HG02970 (cell line): Measurements from ENCODE around the gene GORAB.

Source experiments
- ATAC-seq: cut with Tn5 transposase; IDR thresholded peaks from one replicate; pipeline ENCODE4 v1.9.1; 2021; ENCODE audit warnings: mild to moderate bottlenecking, moderate library complexity, moderate number of reproducible peaks; ENCODE audit not compliant: unreplicated experiment, low FRiP score

The GORAB gene

DNA sequence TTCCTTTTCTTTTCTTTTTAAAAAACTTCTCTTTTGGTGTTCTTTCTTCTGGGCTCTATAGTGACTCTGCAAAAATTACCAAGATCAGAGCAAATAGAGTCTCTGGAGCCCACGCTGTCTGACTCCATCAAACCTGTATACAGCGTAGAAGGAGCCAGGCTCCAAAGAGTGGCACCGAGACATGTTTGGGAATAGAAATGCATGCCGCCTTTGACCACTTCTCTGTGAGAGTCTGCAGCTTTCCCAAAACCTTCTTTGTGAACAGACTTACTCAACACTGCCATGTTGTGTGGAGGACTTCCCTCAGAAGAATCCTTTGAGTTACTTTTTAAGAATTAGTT, 55.3 kb downstream of the GORAB start:
- ATAC-seq = no peak

DNA sequence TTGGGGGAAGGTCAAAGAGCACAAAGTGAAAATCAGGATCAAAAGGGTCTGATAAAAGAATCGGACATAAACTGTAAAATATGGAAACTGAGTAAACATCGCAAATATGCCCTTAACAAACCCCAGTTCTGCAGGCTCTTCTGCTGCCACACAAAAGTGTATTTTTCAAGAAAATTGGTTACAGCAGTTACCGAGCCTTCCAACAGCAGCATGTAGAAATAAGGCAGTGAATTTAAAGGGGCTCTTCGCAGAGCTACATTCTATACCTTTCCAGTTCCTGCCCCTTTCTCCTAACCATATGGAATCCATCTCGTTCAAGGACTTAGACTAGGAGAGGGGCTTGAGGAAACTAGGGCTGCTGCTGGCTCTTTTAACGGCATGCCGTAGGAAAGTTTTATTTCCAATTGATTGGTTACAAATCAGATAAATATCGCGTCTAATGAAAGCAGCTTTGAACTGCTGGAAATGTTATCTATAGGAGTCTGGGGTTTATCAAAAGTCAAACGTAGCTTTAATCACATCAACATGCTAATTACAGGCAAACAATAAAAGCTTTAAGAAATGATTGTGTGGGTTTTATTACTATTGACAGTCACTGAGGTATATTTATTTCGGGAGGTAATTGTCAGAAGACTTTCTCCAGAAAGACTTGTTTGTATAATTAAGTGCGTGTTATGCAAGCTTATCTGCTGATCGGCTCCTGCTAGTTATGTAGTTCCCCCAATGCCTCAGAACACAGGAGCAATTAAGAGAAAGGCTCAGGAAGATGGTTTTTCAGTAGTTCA, 59.1 kb downstream of the GORAB start:
- ATAC-seq = no peak

- no peak for ATAC-seq
Measured at GRCh38 chr1:170592591-170593111, 60.7 kb downstream of the GORAB start.

GRCh38 chr1:170593173-170594011, 61.4 kb downstream of the GORAB start:
- ATAC-seq = no peak

GRCh38 chr1:170594066-170594626, 62.2 kb downstream of the GORAB start:
- ATAC-seq = no peak

DNA sequence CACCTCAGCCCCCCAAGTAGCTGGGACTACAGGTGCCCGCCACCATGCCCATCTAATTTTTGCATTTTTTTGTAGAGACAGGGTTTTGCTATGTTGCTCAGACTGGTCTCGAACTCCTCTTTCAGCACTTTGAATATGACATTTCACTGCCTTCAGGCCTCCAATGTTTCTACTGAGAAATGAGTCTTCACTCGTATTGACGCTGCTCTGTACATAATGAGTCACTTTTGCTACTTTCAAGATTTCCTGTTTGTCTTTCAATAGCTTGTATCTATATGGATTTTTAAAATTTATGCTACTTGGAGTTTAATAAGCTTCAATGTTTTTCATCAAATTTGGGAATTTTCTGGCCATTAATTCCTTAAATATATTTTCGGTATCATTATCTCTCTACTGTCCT, 64.7 kb downstream of the GORAB start:
- ATAC-seq = no peak

- no peak for ATAC-seq
Measured at GRCh38 chr1:170598618-170599017, 66.7 kb downstream of the GORAB start.

- no peak for ATAC-seq
Measured at GRCh38 chr1:170599033-170599432, 67.1 kb downstream of the GORAB start.

- no peak for ATAC-seq
Measured at GRCh38 chr1:170601866-170602265, 69.9 kb downstream of the GORAB start.
